Astrocyte of the spinal cord (primary cell): ENCODE measurements around the gene ZNF844.

Experiments used
- DNase-seq: peaks from one replicate; pipeline ENCODE4 v3.0.0; 2011; ENCODE audit warnings: low read depth, low spot score
- H3K4me3 ChIP-seq: 2 replicates; pipeline ENCODE4 v1.5.1; 2011; ENCODE audit warnings: low read depth, mild to moderate bottlenecking, low read length, moderate library complexity
- CTCF ChIP-seq: IDR thresholded peaks from 2 replicates; pipeline ENCODE4 v1.5.1; 2012; ENCODE audit warnings: low read depth, mild to moderate bottlenecking, low read length, inconsistent platforms
- in situ Hi-C: cut with HindIII; loops from 2 replicates; pipeline ENCODE4 v1.10.0; 2017; ENCODE audit warnings: low sequenced_read_pairs

The ZNF844 gene

GRCh38 chr19:12112701-12113100 lies 48.2 kb downstream of the ZNF844 start:
- TF ChIP-seq CTCF, result no peak
- DNase-seq, result no peak
- in situ Hi-C loops, result no loop called here

GRCh38 chr19:12113121-12113520 lies 48.6 kb downstream of the ZNF844 start:
- no peak overlapping the region for H3K4me3 ChIP-seq
- in situ Hi-C loops, result no loop called here
- no peak for DNase-seq
- TF ChIP-seq CTCF, result no peak

More at GRCh38 chr19:12112701-12113100, 48.2 kb downstream of the ZNF844 start:
- no peak overlapping the region for H3K4me3 ChIP-seq

GRCh38 chr19:12117201-12117970 lies 52.9 kb downstream of the ZNF844 start:
- no peak for DNase-seq
- in situ Hi-C loops, result no loop called here
- TF ChIP-seq CTCF, result no peak
- no peak overlapping the region for H3K4me3 ChIP-seq

GRCh38 chr19:12126707-12127106 lies 62.2 kb downstream of the ZNF844 start:
- in situ Hi-C loops, result no loop called here
- no peak for DNase-seq
- H3K4me3 ChIP-seq, result no peak overlapping the region
- TF ChIP-seq CTCF, result peak; percentile 36
